A549 (cell line): ENCODE data around the gene UBASH3B. TPM values are rescaled to one million over a fixed set of nuclear protein-coding genes. Genes with fewer than 3 reads are reported as not detected.

Experiments used
- ATAC-seq, 2 experiments: fragments of 200-7000 bp in 1 of 2; fragments of >200 bp in 1 of 2; cut with Nextera tagmentation in 1 of 2; cut with Tn5 transposase in 1 of 2; 3 replicates each; pipeline versions ENCODE4 v1.8.0 to v1.9.1; 2018 to 2020; ENCODE audit warnings: mild to moderate bottlenecking in 1 of 2, moderate library complexity in 1 of 2
- CTCF ChIA-PET: fragments of 300-600 bp; sonication (Branson Sonifier 250); formaldehyde crosslinking; extraction: SDS; loops from one replicate; lab custom pipeline; 2021; ENCODE audit warnings: antibody characterized with exemption, inconsistent platforms; lab: Yijun Ruan, JAX
- POLR2A ChIA-PET: fragments of 350-600 bp; formaldehyde crosslinking; extraction: SDS; loops from one replicate; lab custom pipeline; 2021; ENCODE audit warnings: antibody characterized with exemption, inconsistent platforms; lab: Yijun Ruan, JAX
- DNase-seq, 2 experiments: peaks; one replicate each; pipeline versions ENCODE4 v3.0.0 to v3.0.0-alpha.2; 2011 to 2016; ENCODE audit warnings: low read depth in 1 of 2, low spot score in 1 of 2
- FAIRE-seq: peaks from 2 replicates; lab custom pipeline; 2011; peaks lifted over from hg19 to GRCh38; lab: Jason Lieb, UNC
- H3K27ac ChIP-seq, 2 experiments: fragments of >200 bp; sonication (Bioruptor Twin); formaldehyde crosslinking; 3 replicates each; pipeline ENCODE4 v1.5.1; 2016 to 2017
- H3K4me1 ChIP-seq: fragments of >200 bp; sonication (Bioruptor Twin); formaldehyde crosslinking; 3 replicates; pipeline ENCODE4 v1.6.1; 2016
- H3K4me2 ChIP-seq: fragments of >200 bp; sonication (Bioruptor Twin); formaldehyde crosslinking; 3 replicates; pipeline ENCODE4 v1.6.1; 2016
- H3K4me3 ChIP-seq: fragments of >200 bp; sonication (Bioruptor Twin); formaldehyde crosslinking; 3 replicates; pipeline ENCODE4 v1.5.1; 2016
- H3K9me3 ChIP-seq: fragments of >200 bp; sonication (Bioruptor Twin); formaldehyde crosslinking; 3 replicates; pipeline ENCODE4 v1.6.1; 2016
- BHLHE40 ChIP-seq: IDR thresholded peaks from 2 replicates; pipeline ENCODE4 v1.6.1; 2012; ENCODE audit warnings: low read depth, low read length, inconsistent platforms
- CBX8 ChIP-seq: fragments of 200-600 bp; sonication (generic); IDR thresholded peaks from 2 replicates; pipeline ENCODE4 v1.6.1; 2016
- CEBPB ChIP-seq, 2 experiments: fragments of >200 bp in 1 of 2; sonication (Bioruptor Twin) in 1 of 2; formaldehyde crosslinking in 1 of 2; IDR thresholded peaks; 2 replicates each; pipeline ENCODE4 v1.6.1; 2012 to 2016
- CHD2 ChIP-seq: fragments of 150-350 bp; IDR thresholded peaks from 2 replicates; pipeline ENCODE4 v1.6.1; 2014; ENCODE audit warnings: low read length; ENCODE audit not compliant: partially characterized antibody
- EHF ChIP-seq: fragments of 250-450 bp; sonication (Bioruptor Pico); IDR thresholded peaks from 2 replicates; pipeline ENCODE4 v1.5.0; 2020; ENCODE audit warnings: mild to moderate bottlenecking
- EHMT2 ChIP-seq: fragments of 200-600 bp; sonication (generic); IDR thresholded peaks from 2 replicates; pipeline ENCODE4 v1.6.1; 2016; ENCODE audit warnings: antibody characterized with exemption, low read depth, mild to moderate bottlenecking, moderate library complexity
- FOXS1 ChIP-seq: fragments of 250-450 bp; sonication (Bioruptor Pico); IDR thresholded peaks from 2 replicates; pipeline ENCODE4 v1.5.0; 2020; ENCODE audit warnings: mild to moderate bottlenecking, moderate library complexity
- HDAC2 ChIP-seq: fragments of 200-600 bp; sonication (generic); IDR thresholded peaks from 2 replicates; pipeline ENCODE4 v1.6.1; 2016
- HEYL ChIP-seq: fragments of 250-450 bp; sonication (Bioruptor Pico); IDR thresholded peaks from 2 replicates; pipeline ENCODE4 v1.8.0; 2021; ENCODE audit warnings: mild to moderate bottlenecking, moderate library complexity
- JUNB ChIP-seq: fragments of >200 bp; sonication (Bioruptor Twin); formaldehyde crosslinking; IDR thresholded peaks from 2 replicates; pipeline ENCODE4 v1.6.1; 2016
- KDM1A ChIP-seq: fragments of 200-600 bp; sonication (generic); IDR thresholded peaks from 2 replicates; pipeline ENCODE4 v1.6.1; 2016; ENCODE audit warnings: low read depth, mild to moderate bottlenecking
- MAFK ChIP-seq: fragments of 450-650 bp; IDR thresholded peaks from 2 replicates; pipeline ENCODE4 v1.6.1; 2014; ENCODE audit not compliant: partially characterized antibody
- MYC ChIP-seq: IDR thresholded peaks from 2 replicates; pipeline ENCODE4 v1.6.1; 2012; ENCODE audit warnings: mild to moderate bottlenecking, inconsistent platforms, low read length, improper control_type of control experiment, borderline replicate concordance
- NFE2L2 ChIP-seq: fragments of 150-350 bp; conservative IDR thresholded peaks from 2 replicates; pipeline ENCODE4 v1.6.1; 2014; ENCODE audit warnings: low read length
- NR3C1 ChIP-seq: fragments of >200 bp; sonication (Bioruptor Twin); formaldehyde crosslinking; IDR thresholded peaks from 3 replicates; pipeline ENCODE4 v1.6.1; 2017
- PHF8 ChIP-seq: fragments of 200-600 bp; sonication (generic); IDR thresholded peaks from 2 replicates; pipeline ENCODE4 v1.6.1; 2016; ENCODE audit warnings: low read depth, mild to moderate bottlenecking, antibody characterized with exemption, moderate library complexity, borderline replicate concordance
- POLR2AphosphoS2 ChIP-seq: conservative IDR thresholded peaks from 2 replicates; pipeline ENCODE4 v1.6.1; 2012; ENCODE audit warnings: low read length, improper control_type of control experiment, inconsistent platforms
- RAD21 ChIP-seq, 2 experiments: fragments of >200 bp in 1 of 2; sonication (Bioruptor Twin) in 1 of 2; formaldehyde crosslinking in 1 of 2; IDR thresholded peaks in 1 of 2; conservative IDR thresholded peaks in 1 of 2; 2 replicates in 1 of 2; 3 replicates in 1 of 2; pipeline ENCODE4 v1.6.1; 2012 to 2018; ENCODE audit warnings: inconsistent platforms in 1 of 2
- RARB ChIP-seq: fragments of 250-450 bp; sonication (Bioruptor Pico); IDR thresholded peaks from 2 replicates; pipeline ENCODE4 v1.8.0; 2021; ENCODE audit warnings: mild to moderate bottlenecking, moderate library complexity
- SMC3 ChIP-seq: fragments of >200 bp; sonication (Bioruptor Twin); formaldehyde crosslinking; IDR thresholded peaks from 3 replicates; pipeline ENCODE4 v1.6.1; 2018; ENCODE audit warnings: inconsistent platforms
- SREBF2 ChIP-seq: fragments of 450-650 bp; IDR thresholded peaks from 2 replicates; pipeline ENCODE4 v1.6.1; 2014; ENCODE audit warnings: mild to moderate bottlenecking, moderate library complexity
- ZC3H11A ChIP-seq: fragments of 450-650 bp; IDR thresholded peaks from 2 replicates; pipeline ENCODE4 v1.6.1; 2014; ENCODE audit warnings: antibody characterized with exemption, mild to moderate bottlenecking
- ZSCAN20 ChIP-seq: fragments of 250-450 bp; sonication (Bioruptor Pico); IDR thresholded peaks from 2 replicates; pipeline ENCODE4 v1.8.0; 2022; ENCODE audit warnings: mild to moderate bottlenecking, moderate library complexity
- WGBS: methylation state at CpG from one replicate; pipeline ENCODE4 v1.1.6; 2017; ENCODE audit errors: missing lambda C conversion rate; 5-methylcytosine and 5-hydroxymethylcytosine counted together
- polyA plus RNA-seq, 4 experiments: library from polyadenylated mRNA; depleted of rRNA in 3 of 4; stranded (reverse); fragments of >200 nt; fragmentation: RNase III in 1 of 4; extraction: RNeasy Plus Mini Kit Qiagen cat#74134 plus additional on column Dnase treatment in 1 of 4; gene quantifications; 2 replicates in 3 of 4; 3 replicates in 1 of 4; pipeline ENCODE4 v1.2.3, GENCODE V29; 2011 to 2017
- TF ChIP-seq, protein P1 (sequence below): fragments of >200 bp; sonication (Bioruptor Twin); formaldehyde crosslinking; IDR thresholded peaks from 3 replicates; pipeline ENCODE4 v1.5.1; 2016
- TF ChIP-seq, protein P2 (sequence below): fragments of 450-650 bp; IDR thresholded peaks from 2 replicates; pipeline ENCODE4 v1.6.1; 2014; ENCODE audit warnings: antibody characterized with exemption
- TF ChIP-seq, protein P3 (sequence below): fragments of 250-450 bp; sonication (Bioruptor Pico); IDR thresholded peaks from 2 replicates; pipeline ENCODE4 v1.5.0; 2021; ENCODE audit warnings: mild to moderate bottlenecking, moderate library complexity, borderline replicate concordance
- TF ChIP-seq, protein P4 (sequence below): fragments of 200-600 bp; sonication (generic); IDR thresholded peaks from 2 replicates; pipeline ENCODE4 v1.6.1; 2016; ENCODE audit warnings: antibody characterized with exemption, mild to moderate bottlenecking, moderate library complexity
- TF ChIP-seq, protein P5 (sequence below): fragments of >200 bp; sonication (Bioruptor Twin); formaldehyde crosslinking; IDR thresholded peaks from 3 replicates; pipeline ENCODE4 v1.6.1; 2016
- TF ChIP-seq, protein P6 (sequence below): fragments of 250-450 bp; sonication (Bioruptor Pico); IDR thresholded peaks from 2 replicates; pipeline ENCODE4 v1.5.0; 2020; ENCODE audit warnings: low read depth, mild to moderate bottlenecking, moderate library complexity
- TF ChIP-seq, protein P7 (sequence below): fragments of >200 bp; sonication (Bioruptor Twin); formaldehyde crosslinking; IDR thresholded peaks from 2 replicates; pipeline ENCODE4 v1.6.1; 2016

UBASH3B gene
- polyA plus RNA-seq, 2 of the 4 experiments (the other 2 are of a cell fraction), result 33.4 to 43.0 TPM

DNA sequence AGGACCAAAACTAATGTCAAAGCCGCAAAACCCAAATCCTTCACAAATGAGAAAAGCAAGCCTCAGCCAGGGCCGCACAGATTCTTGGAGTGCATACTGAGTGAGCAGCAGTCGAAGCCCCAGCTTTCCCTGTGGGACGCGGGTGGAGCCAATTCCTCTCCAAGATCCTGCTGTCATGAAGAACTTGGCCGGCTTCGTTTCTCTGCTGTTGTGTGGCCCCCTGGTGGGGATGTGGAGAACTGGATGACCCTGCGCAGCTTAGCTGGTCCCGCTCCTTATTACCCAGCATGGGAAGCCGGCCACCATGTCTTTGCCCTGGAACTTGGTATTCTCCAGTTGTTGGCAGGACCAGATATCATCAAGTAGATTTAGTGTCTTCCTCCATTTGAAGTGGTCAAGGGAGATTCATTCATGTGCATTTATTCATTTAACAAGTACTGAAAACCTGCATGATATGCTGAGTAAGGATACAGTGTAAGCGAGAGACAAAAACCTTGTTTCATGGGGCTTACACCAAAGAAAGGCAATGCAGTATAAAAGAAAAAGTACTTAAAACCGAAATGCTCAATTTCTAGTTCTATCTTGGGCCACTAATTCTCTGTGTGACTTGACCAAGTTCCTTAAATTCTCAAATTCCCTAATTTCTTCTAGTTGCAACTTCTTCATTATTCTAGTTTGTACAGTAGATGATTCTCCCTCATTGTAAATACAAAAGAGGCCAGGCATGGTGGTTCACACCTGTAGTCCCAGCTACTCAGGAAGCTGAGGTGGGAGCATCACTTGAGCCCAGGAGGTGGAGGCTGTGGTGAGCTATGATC, 126.1 kb downstream of the UBASH3B start:
- WGBS, result 24% methylated on average over 12 of the region's 12 CpGs
- ChIA-PET POLR2A (interaction anchor here (1.2 to 2.6 kb wide), 2 partner anchors 117 to 126 kb away, joined by 3 to 14 read pairs; partner anchors contain the start of gene UBASH3B), CTCF (interaction anchor here (0.6 to 6.2 kb wide), 52 partner anchors 9 to 759 kb away, joined by 3 to 57 read pairs (median 4); partner anchors contain the start of gene UBASH3B)
- Histone ChIP-seq H3K4me1 (peaks cover 23% of the 10 kb centered on the region), H3K9me3 (no peaks in the 10 kb centered on the region), H3K4me2 (no peak overlapping the region), H3K27ac (peak overlapping the region; percentile 54 to 68; a peak in 5 of 6 replicates), H3K4me3 (no peak overlapping the region)
- peak; percentile 83 to 84 for DNase-seq
- no peak for FAIRE-seq
- peak; percentile 95 to 97 for ATAC-seq
- TF ChIP-seq ZC3H11A (no peak), NFE2L2 (no peak), CBX8 (no peak), ZSCAN20 (CRISPR knock-in tag) (no peak), EHF (CRISPR knock-in tag) (no peak), POLR2AphosphoS2 (no peak), MAFK (peak; percentile 26), PHF8 (no peak), HDAC2 (no peak), SMC3 (peak; percentile 94), CHD2 (no peak), JUNB (no peak), RARB (no peak), MYC (no peak), EHMT2 (no peak), CEBPB (IDR thresholded peaks at IDR 0.05) (no peak), SREBF2 (no peak), NR3C1 (no peak), BHLHE40 (no peak), KDM1A (no peak), HEYL (CRISPR knock-in tag) (no peak), RAD21 (conservative IDR thresholded peaks at IDR 0.05 in 1 of 2, IDR thresholded peaks at IDR 0.05 in 1 of 2) (peak; percentile 88 to 92), FOXS1 (CRISPR knock-in tag) (no peak)
- TF ChIP-seq, protein P1, sequence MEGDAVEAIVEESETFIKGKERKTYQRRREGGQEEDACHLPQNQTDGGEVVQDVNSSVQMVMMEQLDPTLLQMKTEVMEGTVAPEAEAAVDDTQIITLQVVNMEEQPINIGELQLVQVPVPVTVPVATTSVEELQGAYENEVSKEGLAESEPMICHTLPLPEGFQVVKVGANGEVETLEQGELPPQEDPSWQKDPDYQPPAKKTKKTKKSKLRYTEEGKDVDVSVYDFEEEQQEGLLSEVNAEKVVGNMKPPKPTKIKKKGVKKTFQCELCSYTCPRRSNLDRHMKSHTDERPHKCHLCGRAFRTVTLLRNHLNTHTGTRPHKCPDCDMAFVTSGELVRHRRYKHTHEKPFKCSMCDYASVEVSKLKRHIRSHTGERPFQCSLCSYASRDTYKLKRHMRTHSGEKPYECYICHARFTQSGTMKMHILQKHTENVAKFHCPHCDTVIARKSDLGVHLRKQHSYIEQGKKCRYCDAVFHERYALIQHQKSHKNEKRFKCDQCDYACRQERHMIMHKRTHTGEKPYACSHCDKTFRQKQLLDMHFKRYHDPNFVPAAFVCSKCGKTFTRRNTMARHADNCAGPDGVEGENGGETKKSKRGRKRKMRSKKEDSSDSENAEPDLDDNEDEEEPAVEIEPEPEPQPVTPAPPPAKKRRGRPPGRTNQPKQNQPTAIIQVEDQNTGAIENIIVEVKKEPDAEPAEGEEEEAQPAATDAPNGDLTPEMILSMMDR, result peak; percentile 77
- TF ChIP-seq, protein P2, sequence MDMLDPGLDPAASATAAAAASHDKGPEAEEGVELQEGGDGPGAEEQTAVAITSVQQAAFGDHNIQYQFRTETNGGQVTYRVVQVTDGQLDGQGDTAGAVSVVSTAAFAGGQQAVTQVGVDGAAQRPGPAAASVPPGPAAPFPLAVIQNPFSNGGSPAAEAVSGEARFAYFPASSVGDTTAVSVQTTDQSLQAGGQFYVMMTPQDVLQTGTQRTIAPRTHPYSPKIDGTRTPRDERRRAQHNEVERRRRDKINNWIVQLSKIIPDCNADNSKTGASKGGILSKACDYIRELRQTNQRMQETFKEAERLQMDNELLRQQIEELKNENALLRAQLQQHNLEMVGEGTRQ, result no peak
- TF ChIP-seq, protein P3, sequence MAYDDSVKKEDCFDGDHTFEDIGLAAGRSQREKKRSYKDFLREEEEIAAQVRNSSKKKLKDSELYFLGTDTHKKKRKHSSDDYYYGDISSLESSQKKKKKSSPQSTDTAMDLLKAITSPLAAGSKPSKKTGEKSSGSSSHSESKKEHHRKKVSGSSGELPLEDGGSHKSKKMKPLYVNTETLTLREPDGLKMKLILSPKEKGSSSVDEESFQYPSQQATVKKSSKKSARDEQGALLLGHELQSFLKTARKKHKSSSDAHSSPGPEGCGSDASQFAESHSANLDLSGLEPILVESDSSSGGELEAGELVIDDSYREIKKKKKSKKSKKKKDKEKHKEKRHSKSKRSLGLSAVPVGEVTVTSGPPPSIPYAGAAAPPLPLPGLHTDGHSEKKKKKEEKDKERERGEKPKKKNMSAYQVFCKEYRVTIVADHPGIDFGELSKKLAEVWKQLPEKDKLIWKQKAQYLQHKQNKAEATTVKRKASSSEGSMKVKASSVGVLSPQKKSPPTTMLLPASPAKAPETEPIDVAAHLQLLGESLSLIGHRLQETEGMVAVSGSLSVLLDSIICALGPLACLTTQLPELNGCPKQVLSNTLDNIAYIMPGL (CRISPR knock-in tag), result no peak
- TF ChIP-seq, protein P4, sequence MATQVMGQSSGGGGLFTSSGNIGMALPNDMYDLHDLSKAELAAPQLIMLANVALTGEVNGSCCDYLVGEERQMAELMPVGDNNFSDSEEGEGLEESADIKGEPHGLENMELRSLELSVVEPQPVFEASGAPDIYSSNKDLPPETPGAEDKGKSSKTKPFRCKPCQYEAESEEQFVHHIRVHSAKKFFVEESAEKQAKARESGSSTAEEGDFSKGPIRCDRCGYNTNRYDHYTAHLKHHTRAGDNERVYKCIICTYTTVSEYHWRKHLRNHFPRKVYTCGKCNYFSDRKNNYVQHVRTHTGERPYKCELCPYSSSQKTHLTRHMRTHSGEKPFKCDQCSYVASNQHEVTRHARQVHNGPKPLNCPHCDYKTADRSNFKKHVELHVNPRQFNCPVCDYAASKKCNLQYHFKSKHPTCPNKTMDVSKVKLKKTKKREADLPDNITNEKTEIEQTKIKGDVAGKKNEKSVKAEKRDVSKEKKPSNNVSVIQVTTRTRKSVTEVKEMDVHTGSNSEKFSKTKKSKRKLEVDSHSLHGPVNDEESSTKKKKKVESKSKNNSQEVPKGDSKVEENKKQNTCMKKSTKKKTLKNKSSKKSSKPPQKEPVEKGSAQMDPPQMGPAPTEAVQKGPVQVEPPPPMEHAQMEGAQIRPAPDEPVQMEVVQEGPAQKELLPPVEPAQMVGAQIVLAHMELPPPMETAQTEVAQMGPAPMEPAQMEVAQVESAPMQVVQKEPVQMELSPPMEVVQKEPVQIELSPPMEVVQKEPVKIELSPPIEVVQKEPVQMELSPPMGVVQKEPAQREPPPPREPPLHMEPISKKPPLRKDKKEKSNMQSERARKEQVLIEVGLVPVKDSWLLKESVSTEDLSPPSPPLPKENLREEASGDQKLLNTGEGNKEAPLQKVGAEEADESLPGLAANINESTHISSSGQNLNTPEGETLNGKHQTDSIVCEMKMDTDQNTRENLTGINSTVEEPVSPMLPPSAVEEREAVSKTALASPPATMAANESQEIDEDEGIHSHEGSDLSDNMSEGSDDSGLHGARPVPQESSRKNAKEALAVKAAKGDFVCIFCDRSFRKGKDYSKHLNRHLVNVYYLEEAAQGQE, result no peak
- TF ChIP-seq, protein P5, sequence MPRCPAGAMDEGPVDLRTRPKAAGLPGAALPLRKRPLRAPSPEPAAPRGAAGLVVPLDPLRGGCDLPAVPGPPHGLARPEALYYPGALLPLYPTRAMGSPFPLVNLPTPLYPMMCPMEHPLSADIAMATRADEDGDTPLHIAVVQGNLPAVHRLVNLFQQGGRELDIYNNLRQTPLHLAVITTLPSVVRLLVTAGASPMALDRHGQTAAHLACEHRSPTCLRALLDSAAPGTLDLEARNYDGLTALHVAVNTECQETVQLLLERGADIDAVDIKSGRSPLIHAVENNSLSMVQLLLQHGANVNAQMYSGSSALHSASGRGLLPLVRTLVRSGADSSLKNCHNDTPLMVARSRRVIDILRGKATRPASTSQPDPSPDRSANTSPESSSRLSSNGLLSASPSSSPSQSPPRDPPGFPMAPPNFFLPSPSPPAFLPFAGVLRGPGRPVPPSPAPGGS, result no peak
- TF ChIP-seq, protein P6, sequence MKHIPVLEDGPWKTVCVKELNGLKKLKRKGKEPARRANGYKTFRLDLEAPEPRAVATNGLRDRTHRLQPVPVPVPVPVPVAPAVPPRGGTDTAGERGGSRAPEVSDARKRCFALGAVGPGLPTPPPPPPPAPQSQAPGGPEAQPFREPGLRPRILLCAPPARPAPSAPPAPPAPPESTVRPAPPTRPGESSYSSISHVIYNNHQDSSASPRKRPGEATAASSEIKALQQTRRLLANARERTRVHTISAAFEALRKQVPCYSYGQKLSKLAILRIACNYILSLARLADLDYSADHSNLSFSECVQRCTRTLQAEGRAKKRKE (CRISPR knock-in tag), result no peak
- TF ChIP-seq, protein P7, sequence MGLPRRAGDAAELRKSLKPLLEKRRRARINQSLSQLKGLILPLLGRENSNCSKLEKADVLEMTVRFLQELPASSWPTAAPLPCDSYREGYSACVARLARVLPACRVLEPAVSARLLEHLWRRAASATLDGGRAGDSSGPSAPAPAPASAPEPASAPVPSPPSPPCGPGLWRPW, result no peak
